GM13976 (cell line): ENCODE measurements around the gene ITPK1.

Experiments used
- DNase-seq: peaks from one replicate; pipeline ENCODE4 v3.0.0; 2012; ENCODE audit warnings: low spot score
- CTCF ChIP-seq: IDR thresholded peaks from 2 replicates; pipeline ENCODE4 v1.5.1; 2012; ENCODE audit warnings: borderline replicate concordance, mild to moderate bottlenecking; ENCODE audit not compliant: insufficient read depth; ENCODE audit errors: extremely low read depth, missing control alignments, control extremely low read depth
- in situ Hi-C: fragments of 300-500 bp; cut with MboI; formaldehyde crosslinking; loops from one replicate; pipeline ENCODE4 v1.12.0; 2022; ENCODE audit warnings: low sequenced_read_pairs, mixed read lengths, inconsistent platforms; ENCODE audit not compliant: unreplicated experiment

The ITPK1 gene

GRCh38 chr14:93047157-93047556, 68.6 kb downstream of the ITPK1 start:
- in situ Hi-C loops: no loop called here
- DNase-seq: no peak
- TF ChIP-seq CTCF: no peak

- DNase-seq: no peak
- TF ChIP-seq CTCF: no peak
- in situ Hi-C loops: no loop called here
Observed at GRCh38 chr14:93046705-93047050, 69.0 kb downstream of the ITPK1 start.

GRCh38 chr14:93045965-93046704, 69.6 kb downstream of the ITPK1 start:
- in situ Hi-C loops: no loop called here
- no peak for DNase-seq

GRCh38 chr14:93045211-93045674, 70.5 kb downstream of the ITPK1 start:
- in situ Hi-C loops: no loop called here
- DNase-seq: no peak
- no peak for TF ChIP-seq CTCF

More at GRCh38 chr14:93045965-93046704, 69.6 kb downstream of the ITPK1 start:
- no peak for TF ChIP-seq CTCF

GRCh38 chr14:93044556-93044955, 71.2 kb downstream of the ITPK1 start:
- TF ChIP-seq CTCF: no peak
- in situ Hi-C loops: no loop called here
- DNase-seq: peak; percentile 64

GRCh38 chr14:93044121-93044520, 71.6 kb downstream of the ITPK1 start:
- no peak for TF ChIP-seq CTCF
- in situ Hi-C loops: no loop called here
- DNase-seq: no peak
